K562 (cell line): ENCODE results near the gene CREB3L1. TPM values are rescaled to one million over a fixed set of nuclear protein-coding genes. Genes with fewer than 3 reads are reported as not detected.

ENCODE experiments used
- BCL6 ChIP-seq: fragments of 250-450 bp; sonication (Bioruptor Pico); IDR thresholded peaks from 2 replicates; pipeline ENCODE4 v1.4.0; 2020
- EP300 ChIP-seq: IDR thresholded peaks from 2 replicates; pipeline ENCODE4 v1.6.1; 2012; ENCODE audit warnings: low read length, improper control_type of control experiment
- ILK ChIP-seq: fragments of 450-650 bp; IDR thresholded peaks from 2 replicates; pipeline ENCODE4 v1.6.1; 2016; ENCODE audit warnings: missing genetic modification characterization, low read depth, mild to moderate bottlenecking, missing compliant biosample characterization, moderate library complexity, borderline replicate concordance
- IRF1 ChIP-seq: sonication (generic); formaldehyde crosslinking; IDR thresholded peaks from 2 replicates; pipeline ENCODE4 v1.8.0; 2022; ENCODE audit warnings: missing genetic modification reagents, mild to moderate bottlenecking, borderline replicate concordance
- JUND ChIP-seq, 2 experiments: IDR thresholded peaks; 2 replicates in 1 of 2; 3 replicates in 1 of 2; pipeline ENCODE4 v1.6.1; 2011; ENCODE audit warnings: borderline replicate concordance in 2 of 2, low read depth in 2 of 2, low read length in 2 of 2, improper control_type of control experiment in 1 of 2, missing biosample characterization in 1 of 2, missing genetic modification characterization in 1 of 2, missing genetic modification reagents in 1 of 2
- KDM2B ChIP-seq: fragments of 250-450 bp; sonication (Bioruptor Pico); IDR thresholded peaks from 2 replicates; pipeline ENCODE4 v1.8.0; 2021; ENCODE audit warnings: mild to moderate bottlenecking, moderate library complexity
- KDM5B ChIP-seq: fragments of 200-600 bp; sonication (generic); IDR thresholded peaks from 2 replicates; pipeline ENCODE4 v1.6.1; 2012; ENCODE audit warnings: low read depth, mild to moderate bottlenecking, moderate library complexity, low read length, control low read depth, inconsistent platforms; ENCODE audit not compliant: insufficient replicate concordance
- PML ChIP-seq: IDR thresholded peaks from 2 replicates; pipeline ENCODE4 v1.6.1; 2012; ENCODE audit warnings: low read length, inconsistent platforms
- POLR3G ChIP-seq: IDR thresholded peaks from 2 replicates; pipeline ENCODE4 v1.6.1; 2011; ENCODE audit not compliant: insufficient read length, insufficient replicate concordance; ENCODE audit errors: extremely low read depth
- RAD21 ChIP-seq, 2 experiments: fragments of 250-450 bp in 1 of 2; fragments of 450-650 bp in 1 of 2; sonication (Bioruptor Pico) in 1 of 2; formaldehyde crosslinking in 1 of 2; IDR thresholded peaks in 1 of 2; conservative IDR thresholded peaks in 1 of 2; 2 replicates each; pipeline versions ENCODE4 v1.4.0 to v1.8.0; 2020 to 2022; ENCODE audit warnings: mild to moderate bottlenecking in 2 of 2, moderate library complexity in 1 of 2
- RBM22 ChIP-seq: fragments of 200-400 bp; formaldehyde crosslinking; IDR thresholded peaks from 2 replicates; pipeline ENCODE4 v1.6.1; 2018; ENCODE audit warnings: low read length, low read depth; ENCODE audit not compliant: poor library complexity, severe bottlenecking
- SIN3B ChIP-seq: fragments of 450-650 bp; IDR thresholded peaks from 2 replicates; pipeline ENCODE4 v1.6.1; 2017; ENCODE audit warnings: low read depth, mild to moderate bottlenecking, moderate library complexity
- SMARCA5 ChIP-seq: fragments of 450-650 bp; IDR thresholded peaks from 2 replicates; pipeline ENCODE4 v1.6.1; 2016
- XRCC3 ChIP-seq: fragments of 450-650 bp; IDR thresholded peaks from 2 replicates; pipeline ENCODE4 v1.6.1; 2017; ENCODE audit warnings: mild to moderate bottlenecking, moderate library complexity
- ZNF124 ChIP-seq: sonication (generic); formaldehyde crosslinking; IDR thresholded peaks from 2 replicates; pipeline ENCODE4 v1.8.1; 2022; ENCODE audit warnings: missing genetic modification reagents
- ZNF282 ChIP-seq: sonication (generic); formaldehyde crosslinking; IDR thresholded peaks from 2 replicates; pipeline ENCODE4 v1.8.1; 2023; ENCODE audit warnings: missing genetic modification reagents
- ZNF785 ChIP-seq: fragments of 250-450 bp; sonication (Bioruptor Pico); IDR thresholded peaks from 2 replicates; pipeline ENCODE4 v1.4.0; 2020; ENCODE audit warnings: mild to moderate bottlenecking
- polyA plus RNA-seq, 8 experiments: library from polyadenylated mRNA; depleted of rRNA in 4 of 8; stranded (reverse) in 5 of 8; unstranded in 3 of 8; fragments of >200 nt; fragmentation: Nextera tagmentation in 2 of 8; fragmentation: Illumina TruSeq in 1 of 8; extraction: Ambion mirVana in 2 of 8; extraction: Trizol in 1 of 8; gene quantifications; 2 replicates each; pipeline versions ENCODE4 v1.2.1 to v1.2.3, GENCODE V29; 2011 to 2014; ENCODE audit warnings: inconsistent platforms in 1 of 8, missing spikeins in 1 of 8
- total RNA-seq, 7 experiments: library from RNA; depleted of rRNA in 6 of 7; stranded (reverse); fragments of >200 nt in 6 of 7; fragmentation: Illumina TruSeq in 2 of 7; extraction: Trizol in 2 of 7; gene quantifications; 2 replicates each; pipeline versions ENCODE4 v1.2.1 to v1.2.3, GENCODE V29; 2011 to 2021; ENCODE audit warnings: low replicate concordance in 1 of 7
- TF ChIP-seq, protein P1 (sequence below): IDR thresholded peaks from 2 replicates; pipeline ENCODE4 v1.6.1; 2011; ENCODE audit not compliant: insufficient read length; ENCODE audit errors: extremely low read depth

The CREB3L1 gene
- total and polyA plus RNA-seq, 9 of the 15 experiments (the other 6 are each of a cell fraction or from before 2014, with no cell fraction given) = 1.2 to 27.6 (median 3.7) TPM

- TF ChIP-seq IRF1 (CRISPR knock-in tag) = no peak
- TF ChIP-seq, protein P1, sequence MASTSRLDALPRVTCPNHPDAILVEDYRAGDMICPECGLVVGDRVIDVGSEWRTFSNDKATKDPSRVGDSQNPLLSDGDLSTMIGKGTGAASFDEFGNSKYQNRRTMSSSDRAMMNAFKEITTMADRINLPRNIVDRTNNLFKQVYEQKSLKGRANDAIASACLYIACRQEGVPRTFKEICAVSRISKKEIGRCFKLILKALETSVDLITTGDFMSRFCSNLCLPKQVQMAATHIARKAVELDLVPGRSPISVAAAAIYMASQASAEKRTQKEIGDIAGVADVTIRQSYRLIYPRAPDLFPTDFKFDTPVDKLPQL = no peak
- TF ChIP-seq KDM5B = no peak
- TF ChIP-seq EP300 = no peak
- TF ChIP-seq POLR3G = no peak
- no peak for TF ChIP-seq SIN3B
- no peak for TF ChIP-seq BCL6
- TF ChIP-seq SMARCA5 = no peak
- TF ChIP-seq ILK = no peak
- TF ChIP-seq ZNF124 = no peak
- TF ChIP-seq RAD21 (CRISPR knock-in tag; conservative IDR thresholded peaks at IDR 0.05 in 1 of 2, IDR thresholded peaks at IDR 0.05 in 1 of 2) = peak in 1 of 2 experiments; percentile 68; a peak in 3 of 4 replicates
- TF ChIP-seq ZNF785 (CRISPR knock-in tag) = no peak
- no peak for TF ChIP-seq RBM22
- TF ChIP-seq KDM2B (CRISPR knock-in tag) = no peak
- no peak for TF ChIP-seq XRCC3
- no peak for TF ChIP-seq PML
- TF ChIP-seq JUND (IDR thresholded peaks at IDR 0.05; ENCODE audit: borderline replicate concordance, low read depth, low read length) = no peak
- no peak; the same call in 2 of the 3 replicates for TF ChIP-seq JUND (tag; IDR thresholded peaks at IDR 0.05; ENCODE audit: borderline replicate concordance, low read depth, low read length)
- no peak for TF ChIP-seq ZNF282 (CRISPR knock-in tag)
These were observed 92.1 kb downstream of the CREB3L1 start (continued) for GRCh38 chr11:46369458-46370152.
